ENCODE results near the gene SEC24C.
"Not testable (repeated sequence)": the region's sequence is repeated elsewhere in the genome, so short reads cannot be mapped to it uniquely, and the experiment has no call there.

The SEC24C gene

GRCh38 chr10:73732931-73733623 is 11.1 kb upstream of the SEC24C start:
- DNase-seq = no peak

- DNase-seq = no peak
Observed at GRCh38 chr10:73734028-73734720, 10.0 kb upstream of the SEC24C start.

- DNase-seq = no peak
Observed at GRCh38 chr10:73734796-73735305, 9.3 kb upstream of the SEC24C start.

- not testable (repeated sequence) for DNase-seq
Observed at GRCh38 chr10:73740501-73741254, 3.5 kb upstream of the SEC24C start.

GRCh38 chr10:73742454-73742734 is 1.8 kb upstream of the SEC24C start:
- DNase-seq = no peak

GRCh38 chr10:73743327-73743904 is 756 bp upstream of the SEC24C start:
- no peak for DNase-seq

GRCh38 chr10:73744664-73744975 is 448 bp downstream of the SEC24C start:
- DNase-seq = peak; percentile 79 to 80

- no peak for DNase-seq
Observed at GRCh38 chr10:73746721-73747120, 2.5 kb downstream of the SEC24C start.

- DNase-seq = no peak
Observed at GRCh38 chr10:73750819-73751218, 6.6 kb downstream of the SEC24C start.

GRCh38 chr10:73756183-73756582 is 12.0 kb downstream of the SEC24C start:
- no peak for DNase-seq

GRCh38 chr10:73758704-73759511 is 14.7 kb downstream of the SEC24C start:
- no peak for DNase-seq

- no peak for DNase-seq
Observed at GRCh38 chr10:73759512-73760115, 15.4 kb downstream of the SEC24C start.

- DNase-seq = no peak
Observed at GRCh38 chr10:73761781-73762180, 17.6 kb downstream of the SEC24C start.

GRCh38 chr10:73762915-73763314 is 18.7 kb downstream of the SEC24C start:
- DNase-seq = no peak

GRCh38 chr10:73763343-73763742 is 19.2 kb downstream of the SEC24C start:
- no peak for DNase-seq

- peak in 1 of 2 experiments; percentile 20 for DNase-seq
Observed at GRCh38 chr10:73765066-73765465, 20.9 kb downstream of the SEC24C start.

GRCh38 chr10:73768881-73769280 is 24.7 kb downstream of the SEC24C start:
- DNase-seq = no peak

- DNase-seq = no peak
Observed at GRCh38 chr10:73769396-73769795, 25.2 kb downstream of the SEC24C start.

GRCh38 chr10:73771722-73772280 is 27.6 kb downstream of the SEC24C start:
- DNase-seq = peak; percentile 46 to 70

- DNase-seq = peak; percentile 83 to 88
Observed at GRCh38 chr10:73772281-73773151, 28.3 kb downstream of the SEC24C start.

All from Kasumi-1 (cell line).